Smooth muscle cell (in vitro differentiated cells): ENCODE data around the gene UGT1A9. TPM values are rescaled to one million over a fixed set of nuclear protein-coding genes. Genes with fewer than 3 reads are reported as not detected.
"Not testable (repeated sequence)": the region's sequence is repeated elsewhere in the genome, so short reads cannot be mapped to it uniquely, and the experiment has no call there.

Experiments used
- DNase-seq: peaks from one replicate; lab custom pipeline; 2025; ENCODE audit not compliant: unreplicated experiment; lab: John Stamatoyannopoulos, UW
- H2AFZ ChIP-seq: fragments of 200-600 bp; sonication (generic); 2 replicates; pipeline ENCODE4 v1.6.0; 2016; ENCODE audit warnings: antibody characterized with exemption, low read depth, mild to moderate bottlenecking
- H3F3A ChIP-seq: fragments of 200-600 bp; sonication (generic); 2 replicates; pipeline ENCODE4 v1.6.0; 2017; ENCODE audit warnings: antibody characterized with exemption, low read depth
- H3K27ac ChIP-seq: fragments of 200-600 bp; sonication (generic); 2 replicates; pipeline ENCODE4 v1.5.1; 2016; ENCODE audit warnings: low read depth, mild to moderate bottlenecking
- H3K27me3 ChIP-seq: fragments of 200-600 bp; sonication (generic); 2 replicates; pipeline ENCODE4 v1.6.1; 2016; ENCODE audit warnings: low read depth, mild to moderate bottlenecking
- H3K36me3 ChIP-seq: fragments of 200-600 bp; sonication (generic); 2 replicates; pipeline ENCODE4 v1.5.1; 2016; ENCODE audit warnings: low read depth
- H3K4me1 ChIP-seq: fragments of 200-600 bp; sonication (generic); 2 replicates; pipeline ENCODE4 v1.5.1; 2016; ENCODE audit warnings: low read depth
- H3K4me2 ChIP-seq: fragments of 200-600 bp; sonication (generic); 2 replicates; pipeline ENCODE4 v1.6.0; 2016; ENCODE audit warnings: mild to moderate bottlenecking
- H3K4me3 ChIP-seq: fragments of 200-600 bp; sonication (generic); 2 replicates; pipeline ENCODE4 v1.5.1; 2016; ENCODE audit warnings: mild to moderate bottlenecking
- H3K79me2 ChIP-seq: fragments of 200-600 bp; sonication (generic); 2 replicates; pipeline ENCODE4 v1.6.0; 2016; ENCODE audit warnings: low read depth, mild to moderate bottlenecking
- H3K9ac ChIP-seq: fragments of 200-600 bp; sonication (generic); 2 replicates; pipeline ENCODE4 v1.6.0; 2016; ENCODE audit warnings: low read depth
- H3K9me3 ChIP-seq: fragments of 200-600 bp; sonication (generic); replicated peaks from 2 replicates; pipeline ENCODE4 v1.5.1; 2016; ENCODE audit warnings: low read depth
- H4K20me1 ChIP-seq: fragments of 200-600 bp; sonication (generic); 2 replicates; pipeline ENCODE4 v1.6.0; 2016; ENCODE audit warnings: low read depth
- WGBS: methylation state at CpG from one replicate; pipeline ENCODE4 v1.1.7; 2016; ENCODE audit warnings: low lambda C conversion rate; 5-methylcytosine and 5-hydroxymethylcytosine counted together
- polyA plus RNA-seq: library from polyadenylated mRNA; unstranded; fragments of >200 nt; fragmentation: Nextera tagmentation; extraction: Ambion mirVana; gene quantifications from 2 replicates; pipeline ENCODE4 v1.2.1, GENCODE V29; 2016
- total RNA-seq: library from RNA; depleted of rRNA; stranded (reverse); fragments of >200 nt; gene quantifications from 2 replicates; pipeline ENCODE4 v1.2.3, GENCODE V29; 2014
- TF ChIP-seq, protein P1 (sequence below): fragments of 200-600 bp; sonication (generic); IDR thresholded peaks from 2 replicates; pipeline ENCODE4 v1.5.1; 2017; ENCODE audit warnings: borderline replicate concordance, mild to moderate bottlenecking, antibody characterized with exemption; ENCODE audit not compliant: insufficient read depth, poor library complexity, severe bottlenecking

Gene UGT1A9
- total RNA-seq (not detected in 2 replicates), polyA plus RNA-seq (not detected in 2 replicates)

DNA sequence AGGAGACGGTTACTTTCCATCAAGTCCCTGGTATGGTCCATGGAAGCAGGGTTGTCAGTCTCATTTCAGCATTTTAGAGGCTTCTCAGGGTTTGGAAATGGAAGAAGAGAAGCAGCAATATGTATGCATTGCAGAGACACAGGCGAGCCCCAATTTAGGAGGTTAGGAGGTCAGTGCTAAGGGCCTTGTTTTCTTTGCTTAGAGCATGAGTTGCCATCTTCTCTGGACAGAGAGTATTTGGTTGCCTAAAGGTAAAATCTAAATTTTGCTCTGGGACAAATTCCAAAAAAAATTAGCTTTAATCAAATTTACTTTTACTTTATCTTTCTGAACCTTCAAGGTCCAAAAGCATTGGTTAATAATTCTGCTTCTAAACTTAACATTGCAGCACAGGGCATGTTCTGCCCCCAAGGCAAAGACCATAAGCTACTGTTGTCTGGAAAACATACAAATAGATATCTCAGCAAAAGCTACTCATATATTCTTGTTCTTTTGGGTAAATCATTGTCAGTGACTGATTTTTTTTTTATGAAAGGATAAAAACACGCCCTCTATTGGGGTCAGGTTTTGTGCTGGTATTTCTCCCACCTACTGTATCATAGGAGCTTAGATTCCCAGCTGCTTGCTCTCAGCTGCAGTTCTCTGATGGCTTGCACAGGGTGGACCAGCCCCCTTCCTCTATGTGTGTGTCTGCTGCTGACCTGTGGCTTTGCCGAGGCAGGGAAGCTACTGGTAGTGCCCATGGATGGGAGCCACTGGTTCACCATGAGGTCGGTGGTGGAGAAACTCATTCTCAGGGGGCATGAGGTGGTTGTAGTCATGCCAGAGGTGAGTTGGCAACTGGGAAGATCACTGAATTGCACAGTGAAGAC is at the start of gene UGT1A9:
UGT1A9 (plus strand) TSS at position 609 of the 872 bp plus-strand sequence; CDS start at position 646, 37 bp downstream.
- H2AFZ ChIP-seq = no peak within 1 kb of the TSS
- H3K4me1 ChIP-seq = no peaks in the 10 kb centered on the region
- no peaks in the 10 kb centered on the region for H4K20me1 ChIP-seq
- H3K79me2 ChIP-seq = no peaks in the 10 kb centered on the region
- no peaks in the 10 kb centered on the region for H3F3A ChIP-seq
- 90% methylated on average over 5 of the region's 5 CpGs for WGBS
- no peak for DNase-seq
- no peak within 1 kb of the TSS for H3K9ac ChIP-seq
- no peak within 1 kb of the TSS for H3K4me3 ChIP-seq
- no peak within 1 kb of the TSS for H3K27ac ChIP-seq
- H3K4me2 ChIP-seq = no peak within 1 kb of the TSS
- no peaks in the 10 kb centered on the region for H3K27me3 ChIP-seq
- no peaks in the 10 kb centered on the region for H3K36me3 ChIP-seq
- TF ChIP-seq, protein P1, sequence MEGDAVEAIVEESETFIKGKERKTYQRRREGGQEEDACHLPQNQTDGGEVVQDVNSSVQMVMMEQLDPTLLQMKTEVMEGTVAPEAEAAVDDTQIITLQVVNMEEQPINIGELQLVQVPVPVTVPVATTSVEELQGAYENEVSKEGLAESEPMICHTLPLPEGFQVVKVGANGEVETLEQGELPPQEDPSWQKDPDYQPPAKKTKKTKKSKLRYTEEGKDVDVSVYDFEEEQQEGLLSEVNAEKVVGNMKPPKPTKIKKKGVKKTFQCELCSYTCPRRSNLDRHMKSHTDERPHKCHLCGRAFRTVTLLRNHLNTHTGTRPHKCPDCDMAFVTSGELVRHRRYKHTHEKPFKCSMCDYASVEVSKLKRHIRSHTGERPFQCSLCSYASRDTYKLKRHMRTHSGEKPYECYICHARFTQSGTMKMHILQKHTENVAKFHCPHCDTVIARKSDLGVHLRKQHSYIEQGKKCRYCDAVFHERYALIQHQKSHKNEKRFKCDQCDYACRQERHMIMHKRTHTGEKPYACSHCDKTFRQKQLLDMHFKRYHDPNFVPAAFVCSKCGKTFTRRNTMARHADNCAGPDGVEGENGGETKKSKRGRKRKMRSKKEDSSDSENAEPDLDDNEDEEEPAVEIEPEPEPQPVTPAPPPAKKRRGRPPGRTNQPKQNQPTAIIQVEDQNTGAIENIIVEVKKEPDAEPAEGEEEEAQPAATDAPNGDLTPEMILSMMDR = no peak
- H3K9me3 ChIP-seq = no peaks in the 10 kb centered on the region

DNA sequence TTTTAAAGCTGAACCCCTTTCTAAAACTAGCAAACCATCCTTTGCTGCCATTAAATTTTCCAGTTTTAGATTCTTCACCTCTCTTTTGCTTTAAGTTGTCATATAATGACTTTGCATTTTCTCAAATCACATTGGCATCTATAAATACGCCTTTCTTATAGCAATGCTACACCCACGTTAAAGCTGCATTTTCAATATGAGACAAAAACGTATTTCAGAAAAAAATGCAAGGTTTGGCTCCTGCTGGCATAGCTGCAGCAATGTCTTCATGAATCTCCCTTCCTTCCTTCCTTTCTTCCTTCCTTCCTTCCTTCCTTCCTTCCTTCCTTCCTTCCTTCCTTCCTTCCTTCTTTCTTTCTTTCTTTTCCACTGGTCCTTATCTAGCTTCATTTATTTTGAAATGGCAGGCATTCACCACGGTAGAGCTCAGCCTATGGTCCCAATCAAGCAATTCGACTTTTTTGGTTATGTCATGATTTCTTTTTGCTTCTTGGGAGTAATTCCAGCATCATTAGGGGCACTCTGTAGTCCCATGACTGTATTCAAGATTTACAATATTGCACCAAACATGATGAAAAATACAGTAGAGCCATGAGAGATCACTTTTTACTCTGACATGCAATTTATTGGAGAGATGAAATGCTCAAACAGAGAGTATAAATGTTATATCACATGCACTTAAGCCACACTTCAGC is 44.2 kb upstream of the UGT1A9 start:
- no peak overlapping the region for H3K4me2 ChIP-seq
- no peak overlapping the region for H3K4me3 ChIP-seq
- H3F3A ChIP-seq = no peaks in the 10 kb centered on the region
- no peak for DNase-seq
- no peak overlapping the region for H2AFZ ChIP-seq
- no peaks in the 10 kb centered on the region for H3K9me3 ChIP-seq
- no peak overlapping the region for H3K9ac ChIP-seq
- H3K79me2 ChIP-seq = no peaks in the 10 kb centered on the region
- no peak overlapping the region for H3K27ac ChIP-seq
- TF ChIP-seq, protein P1 = no peak
- WGBS = 60% methylated on average over 5 of the region's 5 CpGs
- no peaks in the 10 kb centered on the region for H3K27me3 ChIP-seq
- no peaks in the 10 kb centered on the region for H3K4me1 ChIP-seq
- no peaks in the 10 kb centered on the region for H4K20me1 ChIP-seq
- no peaks in the 10 kb centered on the region for H3K36me3 ChIP-seq

DNA sequence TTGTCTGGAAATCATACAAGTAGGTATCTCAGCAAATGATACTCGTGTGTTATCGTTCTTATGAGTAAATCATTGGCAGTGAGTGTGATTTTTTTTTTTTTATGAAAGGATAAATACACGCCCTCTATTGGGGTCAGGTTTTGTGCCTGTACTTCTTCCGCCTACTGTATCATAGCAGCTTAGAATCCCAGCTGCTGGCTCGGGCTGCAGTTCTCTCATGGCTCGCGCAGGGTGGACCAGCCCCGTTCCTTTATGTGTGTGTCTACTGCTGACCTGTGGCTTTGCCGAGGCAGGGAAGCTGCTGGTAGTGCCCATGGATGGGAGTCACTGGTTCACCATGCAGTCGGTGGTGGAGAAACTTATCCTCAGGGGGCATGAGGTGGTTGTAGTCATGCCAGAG is 35.4 kb upstream of the UGT1A9 start, which contains the start of gene UGT1A10:
UGT1A10 (plus strand) TSS at position 143 of the 400 bp plus-strand sequence; CDS start at position 218, 75 bp downstream.
- not testable (repeated sequence) for DNase-seq, H3K27me3 ChIP-seq, H3K36me3 ChIP-seq, H3K4me3 ChIP-seq, H2AFZ ChIP-seq, H3F3A ChIP-seq, H3K4me2 ChIP-seq, H3K79me2 ChIP-seq, H3K4me1 ChIP-seq, H4K20me1 ChIP-seq, H3K27ac ChIP-seq, H3K9ac ChIP-seq, H3K9me3 ChIP-seq
- 93% methylated on average over 10 of the region's 10 CpGs for WGBS

DNA sequence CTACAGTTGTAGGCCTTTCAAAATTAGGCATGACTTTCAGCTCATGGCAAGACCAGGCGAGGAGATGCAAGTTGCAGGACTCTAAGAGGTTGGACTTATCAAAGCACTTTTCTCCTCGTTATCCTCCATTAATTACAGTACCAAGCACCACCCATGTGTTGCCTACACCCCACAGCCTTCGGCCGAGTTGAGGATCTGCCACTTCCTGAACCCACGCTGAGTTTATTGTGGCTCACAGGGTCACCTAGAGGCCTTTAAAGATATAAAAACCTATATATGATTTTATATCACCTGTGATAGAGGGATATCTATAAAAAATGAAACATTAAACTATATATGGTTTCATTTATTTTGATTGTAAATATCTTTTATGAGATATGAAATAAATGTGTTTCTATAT is 32.9 kb upstream of the UGT1A9 start:
- Histone ChIP-seq H3F3A (no peaks in the 10 kb centered on the region), H3K4me2 (no peak overlapping the region), H3K9ac (no peak overlapping the region), H3K4me3 (no peak overlapping the region), H3K27me3 (no peaks in the 10 kb centered on the region), H3K27ac (no peak overlapping the region), H4K20me1 (no peaks in the 10 kb centered on the region), H3K4me1 (no peaks in the 10 kb centered on the region), H3K79me2 (no peaks in the 10 kb centered on the region), H3K9me3 (no peaks in the 10 kb centered on the region), H2AFZ (no peak overlapping the region), H3K36me3 (no peaks in the 10 kb centered on the region)
- TF ChIP-seq, protein P1 = no peak
- WGBS = 84% methylated on average over 5 of the region's 5 CpGs
- DNase-seq = no peak
